HEK293T (cell line): ENCODE data around the gene SMAD3.

Source experiments
- CTCF ChIA-PET: fragments of 350-600 bp; formaldehyde crosslinking; extraction: SDS; loops from one replicate; lab custom pipeline; 2021; ENCODE audit warnings: antibody characterized with exemption, inconsistent platforms; lab: Yijun Ruan, JAX
- POLR2A ChIA-PET: fragments of 350-600 bp; formaldehyde crosslinking; extraction: SDS; loops from one replicate; lab custom pipeline; 2020; ENCODE audit warnings: antibody characterized with exemption, inconsistent platforms; lab: Yijun Ruan, JAX
- DNase-seq: peaks from one replicate; pipeline ENCODE4 v3.0.0; 2012; ENCODE audit warnings: mixed read lengths; ENCODE audit errors: extremely low spot score
- ARNT ChIP-seq: fragments of 450-650 bp; IDR thresholded peaks from 2 replicates; pipeline ENCODE4 v1.6.1; 2017; ENCODE audit warnings: mild to moderate bottlenecking
- BHLHE40 ChIP-seq: fragments of 450-650 bp; IDR thresholded peaks from 2 replicates; pipeline ENCODE4 v1.6.1; 2016; ENCODE audit warnings: mild to moderate bottlenecking, moderate library complexity, borderline replicate concordance
- CTBP1 ChIP-seq: fragments of 450-650 bp; IDR thresholded peaks from 2 replicates; pipeline ENCODE4 v1.6.1; 2016; ENCODE audit warnings: borderline replicate concordance
- ELF4 ChIP-seq: fragments of 450-650 bp; IDR thresholded peaks from 2 replicates; pipeline ENCODE4 v1.6.1; 2017; ENCODE audit warnings: antibody characterized with exemption
- FOXA1 ChIP-seq: fragments of 450-650 bp; IDR thresholded peaks from 2 replicates; pipeline ENCODE4 v1.6.1; 2016; ENCODE audit warnings: mild to moderate bottlenecking
- FOXK2 ChIP-seq: fragments of 450-650 bp; IDR thresholded peaks from 2 replicates; pipeline ENCODE4 v1.6.1; 2016; ENCODE audit warnings: mild to moderate bottlenecking
- FOXM1 ChIP-seq: fragments of 450-650 bp; IDR thresholded peaks from 2 replicates; pipeline ENCODE4 v1.6.1; 2017; ENCODE audit warnings: mild to moderate bottlenecking, borderline replicate concordance
- HDGF ChIP-seq: fragments of 450-650 bp; IDR thresholded peaks from 2 replicates; pipeline ENCODE4 v1.6.1; 2017; ENCODE audit warnings: antibody characterized with exemption, borderline replicate concordance
- L3MBTL2 ChIP-seq: fragments of 450-650 bp; conservative IDR thresholded peaks from 2 replicates; pipeline ENCODE4 v1.6.1; 2016; ENCODE audit warnings: mild to moderate bottlenecking
- LEF1 ChIP-seq: fragments of 450-650 bp; IDR thresholded peaks from 2 replicates; pipeline ENCODE4 v1.6.1; 2017; ENCODE audit warnings: mild to moderate bottlenecking, borderline replicate concordance
- NFRKB ChIP-seq: fragments of 450-650 bp; IDR thresholded peaks from 2 replicates; pipeline ENCODE4 v1.6.1; 2016; ENCODE audit warnings: mild to moderate bottlenecking, moderate library complexity
- SP1 ChIP-seq: fragments of 450-650 bp; IDR thresholded peaks from 2 replicates; pipeline ENCODE4 v1.6.1; 2017
- SUZ12 ChIP-seq: fragments of 450-650 bp; IDR thresholded peaks from 2 replicates; pipeline ENCODE4 v1.6.1; 2016; ENCODE audit warnings: mild to moderate bottlenecking
- TARDBP ChIP-seq: fragments of 450-650 bp; IDR thresholded peaks from 2 replicates; pipeline ENCODE4 v1.6.1; 2016
- ZNF384 ChIP-seq: fragments of 450-650 bp; IDR thresholded peaks from 2 replicates; pipeline ENCODE4 v1.6.1; 2016
- TF ChIP-seq, protein P1 (sequence below): fragments of 450-650 bp; IDR thresholded peaks from 2 replicates; pipeline ENCODE4 v1.6.1; 2016

The SMAD3 gene

DNA sequence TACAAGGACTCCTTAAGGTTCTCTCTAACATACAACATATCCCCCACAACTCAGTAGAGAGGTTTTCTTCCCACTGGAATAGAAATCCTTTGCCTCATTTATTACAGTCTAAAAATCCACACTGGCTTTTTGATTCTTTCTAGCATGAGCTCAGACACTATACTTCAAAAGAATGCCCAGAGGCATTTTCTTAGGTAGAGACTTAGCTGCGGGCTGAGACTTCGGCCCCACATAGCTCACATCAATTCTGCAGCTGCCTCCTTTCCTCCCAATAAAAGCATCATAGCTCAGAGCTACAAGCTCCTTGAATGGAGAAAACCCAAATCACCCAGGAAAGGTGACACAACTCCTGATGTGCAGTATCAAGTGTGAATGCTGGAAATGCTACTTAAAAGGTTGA lies 136.7 kb downstream of the SMAD3 start:
- no peak for TF ChIP-seq ELF4
- no peak for TF ChIP-seq CTBP1
- TF ChIP-seq, protein P1, sequence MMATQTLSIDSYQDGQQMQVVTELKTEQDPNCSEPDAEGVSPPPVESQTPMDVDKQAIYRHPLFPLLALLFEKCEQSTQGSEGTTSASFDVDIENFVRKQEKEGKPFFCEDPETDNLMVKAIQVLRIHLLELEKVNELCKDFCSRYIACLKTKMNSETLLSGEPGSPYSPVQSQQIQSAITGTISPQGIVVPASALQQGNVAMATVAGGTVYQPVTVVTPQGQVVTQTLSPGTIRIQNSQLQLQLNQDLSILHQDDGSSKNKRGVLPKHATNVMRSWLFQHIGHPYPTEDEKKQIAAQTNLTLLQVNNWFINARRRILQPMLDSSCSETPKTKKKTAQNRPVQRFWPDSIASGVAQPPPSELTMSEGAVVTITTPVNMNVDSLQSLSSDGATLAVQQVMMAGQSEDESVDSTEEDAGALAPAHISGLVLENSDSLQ = no peak
- no peak for TF ChIP-seq ZNF384
- TF ChIP-seq TARDBP = no peak
- no peak for TF ChIP-seq SUZ12
- no peak for TF ChIP-seq FOXM1
- TF ChIP-seq LEF1 = no peak
- CTCF ChIA-PET = no interaction called here
- POLR2A ChIA-PET = no interaction called here
- DNase-seq = no peak

DNA sequence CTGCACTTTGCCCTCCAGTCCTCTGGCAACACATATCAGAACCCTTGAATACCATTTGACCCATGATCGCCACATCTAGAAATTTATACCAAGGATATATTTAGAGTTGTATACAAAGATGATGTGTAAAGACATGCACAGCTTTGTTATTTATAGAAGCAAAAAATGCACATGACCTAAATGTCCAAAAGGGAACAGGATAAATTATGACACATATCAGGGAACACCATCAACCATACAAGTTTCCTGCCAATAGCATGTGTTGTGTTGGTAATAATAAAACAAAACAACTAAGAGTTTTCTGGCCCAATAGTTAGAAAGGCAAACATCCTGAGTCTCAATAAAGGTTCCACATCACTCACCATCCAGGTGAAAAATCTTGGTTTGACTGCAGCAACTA lies 137.6 kb downstream of the SMAD3 start:
- TF ChIP-seq LEF1 (no peak), BHLHE40 (no peak), ELF4 (no peak), CTBP1 (no peak), TARDBP (no peak), HDGF (no peak)
- DNase-seq = no peak
- CTCF ChIA-PET = no interaction called here
- POLR2A ChIA-PET = interaction anchor here (0.6 kb wide), 1 partner anchor 1469 kb away, joined by 3 read pairs; no protein-coding TSS in a partner anchor

DNA sequence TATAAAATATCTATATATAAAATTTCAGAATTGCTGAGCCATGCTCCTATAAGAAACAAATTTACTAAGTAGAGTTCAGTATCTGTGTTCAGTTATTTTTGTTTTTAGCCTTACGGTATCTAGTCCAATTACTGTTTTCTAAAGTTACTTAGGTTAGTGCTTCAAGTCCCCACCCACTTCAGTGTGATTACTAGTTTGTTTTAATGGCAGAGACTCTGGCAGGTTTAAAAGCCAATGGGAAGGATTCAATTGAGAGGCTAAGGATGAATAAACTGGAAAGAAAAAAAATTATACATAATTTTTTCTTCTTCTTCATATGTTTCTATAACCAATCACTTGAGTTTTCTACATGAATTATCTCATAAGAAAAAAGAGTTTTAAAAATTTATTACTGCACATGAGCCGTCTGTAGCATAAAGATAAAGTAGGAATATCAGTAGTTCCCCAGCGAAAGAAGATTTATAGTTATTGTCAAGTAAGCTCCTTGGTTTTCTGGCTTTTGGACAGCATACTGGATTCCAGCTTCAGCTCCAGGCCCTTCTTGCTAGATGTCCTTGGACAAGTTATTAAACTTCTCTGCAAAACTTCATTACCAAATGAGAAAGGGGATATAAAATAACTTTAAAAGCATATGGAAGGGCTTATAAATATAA lies 142.3 kb downstream of the SMAD3 start:
- no peak for DNase-seq
- no peak for TF ChIP-seq HDGF
- no peak for TF ChIP-seq LEF1
- TF ChIP-seq FOXM1 = no peak
- TF ChIP-seq SP1 = no peak
- no peak for TF ChIP-seq FOXK2
- no peak for TF ChIP-seq BHLHE40
- TF ChIP-seq ARNT = no peak
- TF ChIP-seq TARDBP = no peak
- TF ChIP-seq NFRKB = no peak
- TF ChIP-seq, protein P1 = no peak
- no peak for TF ChIP-seq ZNF384
- TF ChIP-seq CTBP1 = no peak
- no peak for TF ChIP-seq FOXA1
- no peak for TF ChIP-seq L3MBTL2
- TF ChIP-seq ELF4 = no peak
- no peak for TF ChIP-seq SUZ12
- POLR2A ChIA-PET = no interaction called here
- CTCF ChIA-PET = no interaction called here

DNA sequence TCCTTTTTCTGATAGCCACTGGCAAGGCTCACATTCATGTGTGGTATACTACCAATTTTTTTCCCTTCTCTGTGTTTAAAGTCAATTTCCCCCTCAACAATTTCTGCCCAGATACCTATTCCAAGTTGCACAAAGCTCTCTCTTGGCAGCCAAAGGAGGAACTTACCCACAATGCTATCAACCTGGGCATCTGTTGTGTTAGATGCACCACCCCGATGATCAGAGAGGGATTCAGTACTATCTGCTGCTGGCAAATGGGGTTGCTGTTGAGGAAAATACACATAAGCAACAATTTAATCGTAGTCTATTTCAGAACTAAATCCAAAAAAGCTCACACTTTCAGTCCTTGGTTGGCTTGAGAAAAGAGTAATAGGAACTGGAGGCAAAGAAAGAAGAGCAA lies 143.0 kb downstream of the SMAD3 start:
- DNase-seq = no peak
- CTCF ChIA-PET = no interaction called here
- POLR2A ChIA-PET = no interaction called here
- TF ChIP-seq ARNT (no peak), SP1 (no peak), FOXM1 (no peak), ELF4 (no peak)

DNA sequence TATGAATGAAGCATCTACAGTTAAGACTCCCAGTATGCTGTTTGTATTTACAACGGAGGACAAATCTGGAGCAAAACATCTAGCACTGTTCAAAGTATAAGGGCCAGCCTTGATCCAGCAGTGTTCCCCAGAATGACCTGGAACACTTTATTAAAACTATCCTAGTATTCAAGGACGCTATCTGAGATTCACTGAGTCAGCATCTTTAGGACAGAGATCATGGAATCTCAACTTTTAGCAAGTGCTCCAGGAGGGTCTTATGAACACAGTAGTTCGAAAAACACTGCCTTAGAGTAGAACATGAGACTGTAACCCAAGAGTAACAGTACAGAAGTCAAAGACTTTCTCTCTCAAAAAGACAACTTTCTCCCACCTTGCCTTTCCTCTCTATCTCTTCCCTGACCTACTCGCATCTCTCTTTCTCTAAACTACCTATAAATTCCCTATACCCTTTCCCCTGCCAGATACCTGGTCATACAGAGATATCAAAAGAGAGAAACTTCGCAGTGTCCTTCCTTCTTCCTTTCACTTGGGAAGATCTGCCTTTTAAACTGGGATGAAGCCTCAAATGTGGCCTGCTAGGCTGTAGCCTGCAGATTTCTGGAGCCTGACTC lies 145.3 kb downstream of the SMAD3 start:
- DNase-seq = no peak
- ChIA-PET CTCF (no interaction called here), POLR2A (no interaction called here)
- TF ChIP-seq ZNF384 = no peak
- no peak for TF ChIP-seq FOXM1
- no peak for TF ChIP-seq ELF4
- no peak for TF ChIP-seq HDGF

DNA sequence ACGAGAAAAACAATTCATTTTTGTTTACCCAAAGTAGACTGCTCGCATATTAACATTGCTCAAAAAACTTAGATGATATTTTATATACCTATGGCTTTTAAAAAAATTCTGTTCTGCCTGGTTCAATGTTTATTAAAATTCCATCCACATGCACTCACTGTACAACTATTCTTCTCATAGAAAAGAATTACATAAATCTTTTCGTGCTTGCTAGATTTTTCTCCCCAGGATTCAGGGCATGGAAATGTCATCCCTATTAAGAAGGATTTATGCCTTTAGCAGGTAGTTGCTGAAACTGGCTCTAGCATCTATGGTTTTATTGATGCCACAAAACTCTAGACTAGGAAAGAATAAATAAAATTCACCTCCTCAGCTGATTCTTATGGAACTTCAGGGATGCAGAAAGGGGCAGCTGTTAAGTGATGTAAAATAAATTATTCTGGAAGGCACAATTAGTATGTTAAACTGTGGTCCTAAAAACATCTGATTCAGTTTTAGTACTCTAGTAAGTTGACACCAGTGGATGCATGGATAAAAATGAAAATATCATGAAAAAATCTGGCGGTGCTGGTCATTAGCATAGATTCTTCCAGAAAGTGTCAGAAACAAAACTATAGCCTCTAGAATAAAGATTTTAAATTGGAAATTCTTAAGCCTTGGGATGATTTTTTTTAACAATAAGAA lies 147.4 kb downstream of the SMAD3 start:
- TF ChIP-seq HDGF = no peak
- TF ChIP-seq, protein P1 = peak; percentile 10; the same call in 1 of the 2 replicates
- ChIA-PET POLR2A (no interaction called here), CTCF (no interaction called here)
- DNase-seq = no peak

DNA sequence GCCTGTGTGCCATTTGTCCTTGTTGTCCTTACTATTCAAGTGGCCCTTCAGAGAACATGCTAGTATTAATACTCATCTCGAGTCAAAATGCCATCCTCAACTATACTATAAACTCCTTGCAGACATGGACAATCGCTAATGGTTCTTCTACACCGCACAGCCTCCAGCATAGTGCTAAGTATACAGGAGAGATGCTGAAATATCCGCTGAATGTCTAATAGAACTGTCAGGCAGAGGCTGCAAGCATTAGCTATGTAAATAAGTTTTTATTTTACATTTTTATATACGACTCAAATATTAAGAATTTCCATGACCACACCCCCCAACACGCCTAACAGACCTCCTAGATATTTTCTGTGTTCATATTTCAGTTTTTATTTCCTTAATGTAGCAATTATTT lies 149.7 kb downstream of the SMAD3 start:
- no peak for DNase-seq
- POLR2A ChIA-PET = no interaction called here
- CTCF ChIA-PET = no interaction called here
- TF ChIP-seq ARNT (no peak), SP1 (no peak), SUZ12 (no peak), NFRKB (no peak), FOXM1 (no peak), CTBP1 (no peak), LEF1 (no peak), FOXA1 (no peak), BHLHE40 (no peak), ELF4 (no peak), ZNF384 (no peak), FOXK2 (no peak)
